GM03348 (cell line): Measurements from ENCODE around the gene UCP3.
A peak's percentile ranks its signal among the peaks of the same experiment; 100 is the strongest.

Experiments used
- DNase-seq: peaks from one replicate; pipeline ENCODE4 v3.0.0; 2012; ENCODE audit warnings: low spot score

Gene UCP3

DNA sequence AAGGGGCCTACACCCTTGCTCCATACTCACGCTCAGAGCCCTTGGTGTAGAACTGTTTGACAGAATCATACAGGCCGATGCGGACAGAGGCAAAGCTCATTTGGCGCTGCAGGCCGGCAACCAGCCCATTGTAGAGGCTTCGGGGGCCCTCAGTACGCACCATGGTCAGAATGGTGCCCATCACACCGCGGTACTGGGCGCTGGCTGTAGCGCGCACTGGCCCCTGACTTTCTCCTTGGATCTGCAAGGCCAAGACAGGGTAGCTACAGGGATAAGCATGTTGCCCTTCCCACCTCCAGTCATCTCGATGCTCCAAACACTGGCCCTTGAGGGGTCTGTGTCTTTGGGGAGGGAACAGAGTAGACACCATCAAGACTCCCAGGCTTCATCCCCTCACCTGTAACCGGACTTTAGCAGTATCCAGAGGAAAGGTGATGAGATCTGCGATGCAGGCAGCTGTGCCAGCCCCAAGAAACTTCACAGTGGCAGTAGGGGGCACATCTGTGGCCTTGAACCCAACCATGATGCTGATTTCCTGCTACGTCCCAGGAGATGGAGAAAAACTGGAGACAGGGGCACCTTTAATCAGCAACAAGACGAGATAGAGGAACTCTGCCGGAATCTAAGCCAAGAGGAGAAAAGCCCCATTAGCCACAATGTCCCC lies 30.9 kb downstream of the UCP3 start:
- no peak for DNase-seq

DNA sequence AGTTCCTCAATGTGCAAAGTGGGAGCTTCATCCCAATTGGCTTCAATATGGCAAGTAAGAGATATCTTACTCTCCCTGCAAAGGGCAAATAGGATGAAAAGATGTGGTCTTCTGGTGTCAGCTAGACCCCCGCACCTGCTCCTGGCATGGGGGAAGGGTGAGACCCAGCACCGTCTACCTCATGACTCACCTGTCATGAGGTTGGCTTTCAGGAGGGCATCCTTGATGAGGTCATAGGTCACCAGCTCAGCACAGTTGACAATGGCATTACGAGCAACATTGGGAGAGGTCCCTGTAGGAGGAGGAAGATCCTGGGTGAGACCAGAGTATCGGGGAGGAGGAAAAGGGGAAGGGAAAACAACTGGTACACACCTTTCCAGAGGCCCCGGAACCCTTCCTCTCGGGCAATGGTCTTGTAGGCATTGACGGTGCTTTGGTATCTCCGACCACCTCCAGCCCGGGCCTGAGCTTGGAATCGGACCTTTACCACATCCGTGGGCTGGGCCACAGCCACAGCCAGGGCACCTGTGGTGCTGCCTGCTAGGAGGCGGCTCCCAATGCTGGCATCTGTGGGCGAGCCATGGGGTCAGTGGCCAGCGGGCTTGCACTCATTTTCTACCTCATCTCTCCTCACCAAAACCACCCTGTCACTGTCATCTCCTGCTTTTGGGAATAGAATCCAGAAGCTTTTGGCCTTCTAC lies 32.3 kb downstream of the UCP3 start:
- DNase-seq: no peak

DNA sequence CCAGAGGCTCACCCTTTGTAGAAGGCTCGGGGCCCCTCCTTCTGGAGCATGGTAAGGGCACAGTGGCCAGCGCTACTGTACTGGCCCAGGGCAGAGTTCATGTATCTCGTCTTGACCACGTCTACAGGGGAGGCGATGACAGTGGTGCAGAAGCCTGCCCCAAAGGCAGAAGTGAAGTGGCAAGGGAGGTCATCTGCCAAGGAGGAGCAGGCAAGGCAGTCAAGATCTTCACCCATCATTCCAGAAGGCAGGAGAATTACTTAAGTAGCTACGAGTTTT lies 33.5 kb downstream of the UCP3 start:
- no peak for DNase-seq

DNA sequence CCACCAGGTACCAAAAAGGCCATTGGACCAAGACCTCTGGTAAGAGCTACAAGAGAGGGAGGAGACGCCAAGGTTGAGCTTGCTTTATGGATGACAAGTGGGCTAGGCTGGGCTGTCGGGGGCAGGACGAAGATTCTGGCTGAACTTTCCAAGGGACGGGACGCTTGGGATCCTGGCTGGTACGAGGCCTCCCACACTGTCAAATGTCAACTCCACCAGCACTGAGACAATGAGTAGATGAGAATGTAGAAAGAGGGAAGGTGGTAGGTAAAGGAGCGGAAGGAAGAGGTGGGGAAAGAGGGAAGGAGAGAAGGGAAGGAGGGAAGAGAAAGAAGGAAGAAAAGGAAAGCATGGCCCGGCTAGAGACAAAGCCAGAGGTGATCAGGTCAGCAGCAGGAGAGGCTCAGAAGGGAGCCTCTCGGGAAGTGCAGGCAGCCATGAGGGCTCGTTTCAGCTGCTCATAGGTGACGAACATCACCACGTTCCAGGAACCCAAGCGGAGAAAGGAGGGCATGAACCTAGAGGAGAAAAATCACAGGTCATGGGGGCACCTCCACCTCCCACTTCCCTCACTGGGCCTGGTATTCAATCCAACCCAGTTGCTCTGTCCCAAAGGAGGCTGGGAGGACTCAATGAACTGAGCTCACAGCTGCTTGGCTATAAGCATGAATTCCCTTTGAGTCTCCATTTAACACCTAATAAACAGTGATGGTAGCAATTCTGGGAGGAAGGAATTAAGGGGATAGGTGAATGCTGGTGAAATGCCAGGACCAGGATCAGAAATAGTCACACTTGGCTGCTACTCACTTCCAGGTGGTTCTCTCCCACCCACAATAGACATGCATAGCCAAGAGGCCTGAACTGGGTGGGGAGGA lies 34.0 kb downstream of the UCP3 start:
- DNase-seq: no peak

DNA sequence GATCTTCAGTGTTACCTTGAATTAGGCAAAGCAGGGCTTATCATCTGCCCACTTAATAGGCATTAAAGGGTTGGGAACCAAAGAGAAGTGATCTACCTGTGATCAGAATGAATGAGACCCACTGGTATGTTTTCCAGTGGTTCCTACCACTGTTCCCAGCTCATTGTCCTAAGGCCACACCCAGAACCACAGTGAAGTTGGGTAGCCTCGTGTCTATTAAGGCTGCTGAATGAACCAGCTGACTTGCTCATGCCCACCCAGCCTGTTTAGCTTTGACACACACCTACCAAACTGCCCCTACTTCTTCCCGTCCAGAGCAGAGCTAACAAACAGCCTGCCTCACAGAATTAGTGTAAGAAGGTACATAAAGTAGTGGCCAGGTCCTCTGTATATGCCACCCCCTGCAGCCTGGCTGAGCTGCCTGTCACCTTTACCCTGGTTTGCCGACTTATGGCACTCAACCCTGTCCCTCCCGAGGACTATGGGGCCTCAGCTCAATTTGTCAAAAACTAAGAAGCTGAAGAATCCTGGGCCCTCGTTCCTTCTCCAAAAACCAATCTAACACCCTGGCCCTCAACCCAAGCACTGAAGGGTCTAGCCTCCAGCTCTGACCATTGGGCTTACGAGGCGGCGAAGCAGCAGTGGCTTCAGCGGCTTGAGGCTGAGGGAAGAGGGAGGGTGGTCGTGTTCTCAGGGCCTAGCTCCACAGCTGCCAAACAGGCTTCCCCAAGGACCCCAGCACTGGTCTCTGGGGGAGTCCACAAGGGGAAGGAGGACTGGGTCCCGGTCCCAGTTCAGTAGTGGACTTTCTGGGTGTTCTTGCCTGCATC lies 36.0 kb downstream of the UCP3 start:
- DNase-seq: no peak

DNA sequence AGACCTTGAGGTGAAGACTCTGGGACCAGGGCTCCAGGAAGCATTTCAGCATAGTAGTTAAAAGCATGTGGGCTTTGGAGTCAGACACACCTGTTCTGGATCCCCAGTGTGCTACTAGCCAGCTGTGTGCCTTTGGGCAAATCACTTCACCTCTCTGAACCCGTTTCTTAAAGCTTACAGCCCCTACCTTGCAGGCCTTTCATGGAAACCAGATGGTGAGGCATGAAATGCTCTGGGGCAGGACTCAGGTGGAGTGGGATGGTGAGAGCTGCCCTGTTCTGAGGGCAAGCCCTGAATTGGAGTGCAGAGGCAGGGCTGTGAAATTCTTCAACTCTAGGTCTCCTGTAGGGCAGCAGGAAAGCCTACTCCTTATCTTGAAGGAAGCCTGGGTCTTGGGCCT lies 36.7 kb downstream of the UCP3 start:
- no peak for DNase-seq

DNA sequence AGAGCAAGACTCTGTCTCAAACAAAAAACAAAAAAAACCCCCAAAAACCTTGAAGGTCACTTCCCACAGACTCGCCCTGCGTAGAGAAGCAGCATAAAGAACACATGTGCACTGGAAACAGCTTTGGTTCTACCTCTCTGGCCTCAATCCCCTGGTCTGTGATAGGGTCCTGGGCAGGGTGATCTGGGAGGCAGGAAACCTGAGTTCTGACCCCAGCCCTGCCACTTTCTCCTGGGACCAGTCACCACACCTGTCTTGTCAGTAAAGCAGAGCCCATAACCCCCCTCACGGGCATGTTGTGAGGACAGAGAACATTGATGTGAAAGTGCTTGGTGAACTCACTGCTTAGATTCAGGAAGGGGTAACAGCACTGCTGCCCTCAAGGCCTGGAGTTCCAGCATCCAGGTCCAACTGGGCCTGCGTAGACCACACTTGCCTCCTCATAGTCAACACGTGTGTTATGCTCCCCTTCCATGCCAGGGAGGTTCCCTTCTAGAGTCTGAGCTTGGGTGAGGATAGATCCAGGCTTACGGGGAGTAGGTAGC lies 37.6 kb downstream of the UCP3 start:
- DNase-seq: no peak

DNA sequence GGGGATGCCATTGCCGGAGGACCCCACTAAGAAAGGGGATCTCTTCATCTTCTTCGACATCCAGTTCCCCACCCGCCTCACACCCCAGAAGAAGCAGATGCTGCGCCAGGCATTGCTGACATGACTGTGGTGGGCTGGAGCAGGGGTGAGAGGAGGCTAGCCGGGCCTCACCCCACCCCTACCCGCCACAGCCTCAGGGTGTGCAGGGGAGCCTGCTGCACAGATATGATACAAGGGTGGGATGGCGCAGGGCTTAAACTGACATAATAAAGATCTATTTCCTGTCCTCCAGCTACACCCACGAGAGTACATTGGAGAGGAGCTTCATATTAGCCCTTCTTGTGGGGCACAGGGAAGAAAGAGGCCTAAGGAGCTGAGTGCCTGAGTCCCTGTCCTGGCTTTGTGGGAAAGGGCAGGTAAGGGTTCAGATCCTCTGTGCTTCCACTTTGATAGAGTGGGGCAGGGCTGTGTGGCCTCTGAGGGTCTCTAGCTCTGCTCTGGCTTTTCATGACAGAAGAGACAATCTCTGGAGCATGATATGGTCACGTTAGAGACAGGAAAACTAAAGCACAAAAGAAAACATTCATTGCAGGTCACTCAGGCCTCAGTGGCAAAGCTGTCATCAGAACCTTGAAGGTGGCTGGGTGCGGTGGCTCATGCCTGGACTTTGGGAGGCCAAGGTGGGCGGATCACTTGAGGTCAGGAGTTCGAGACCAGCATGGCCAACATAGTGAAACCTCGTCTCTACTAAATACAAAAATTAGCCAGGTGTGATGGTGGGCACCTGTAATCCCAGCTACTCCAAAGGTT lies 38.7 kb downstream of the UCP3 start:
- DNase-seq: no peak

DNA sequence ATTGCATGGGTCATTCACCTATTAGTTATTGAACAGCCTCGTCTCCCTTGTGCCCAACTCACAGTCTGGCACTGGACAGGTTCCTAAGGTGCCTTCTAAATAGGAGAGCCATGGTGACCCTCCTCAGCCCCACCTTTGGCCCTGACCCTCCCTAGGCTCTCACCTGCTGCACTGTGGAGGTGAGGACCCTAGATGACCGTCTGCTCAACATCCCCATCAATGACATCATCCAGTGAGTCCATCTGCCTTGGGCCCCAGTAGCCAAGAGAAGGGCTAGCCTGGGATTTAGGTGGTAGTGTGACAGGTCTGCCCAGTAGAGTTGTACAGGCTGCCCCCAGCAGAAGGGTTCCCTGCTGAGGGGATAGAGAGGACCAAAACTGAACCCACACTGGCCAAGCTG lies 39.8 kb downstream of the UCP3 start:
- no peak for DNase-seq

DNA sequence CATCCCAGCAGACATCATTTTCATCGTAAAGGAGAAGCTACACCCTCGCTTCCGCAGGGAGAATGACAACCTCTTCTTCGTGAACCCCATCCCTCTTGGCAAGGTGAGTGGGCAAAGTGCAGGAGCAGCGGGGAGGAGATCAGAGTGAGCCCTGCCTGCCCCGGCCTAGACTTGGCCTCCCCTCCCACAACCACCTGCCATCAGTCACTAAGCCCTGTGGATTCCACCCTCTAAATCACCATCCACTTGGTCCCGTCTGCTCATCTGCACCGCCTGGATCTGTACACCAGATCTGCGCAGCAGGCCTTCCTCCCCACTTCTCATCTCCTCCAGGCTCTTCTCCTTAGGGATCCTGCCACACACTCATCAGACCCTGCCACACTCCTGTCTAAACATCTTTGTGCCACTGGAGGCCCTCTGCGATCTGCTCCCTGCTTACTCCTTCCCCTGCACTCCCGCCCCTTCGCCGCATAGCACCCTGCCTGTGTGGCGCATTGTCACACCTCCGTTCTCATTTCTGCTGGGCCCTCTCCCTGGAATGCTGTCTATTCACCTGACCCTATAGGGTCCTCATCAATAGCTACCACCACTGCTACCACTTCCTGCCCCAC lies 40.4 kb downstream of the UCP3 start:
- DNase-seq: no peak

DNA sequence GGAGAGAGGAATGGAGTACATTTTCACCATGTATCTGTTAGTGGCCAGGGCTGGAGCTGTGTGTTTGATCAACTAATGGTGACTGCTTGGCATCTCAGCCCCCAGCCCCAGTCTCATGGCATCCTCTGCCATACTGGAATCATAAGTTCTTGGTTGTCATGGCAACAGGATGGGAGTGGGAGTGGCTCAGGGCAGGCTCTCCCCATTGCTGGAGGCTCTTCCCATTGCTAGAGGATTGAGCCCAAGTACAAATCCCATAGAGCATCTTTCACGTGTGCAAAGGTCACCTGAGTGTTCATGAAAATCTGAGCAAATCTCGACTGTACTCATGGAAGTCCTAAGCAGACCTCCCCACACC lies 43.1 kb downstream of the UCP3 start:
- DNase-seq: no peak

DNA sequence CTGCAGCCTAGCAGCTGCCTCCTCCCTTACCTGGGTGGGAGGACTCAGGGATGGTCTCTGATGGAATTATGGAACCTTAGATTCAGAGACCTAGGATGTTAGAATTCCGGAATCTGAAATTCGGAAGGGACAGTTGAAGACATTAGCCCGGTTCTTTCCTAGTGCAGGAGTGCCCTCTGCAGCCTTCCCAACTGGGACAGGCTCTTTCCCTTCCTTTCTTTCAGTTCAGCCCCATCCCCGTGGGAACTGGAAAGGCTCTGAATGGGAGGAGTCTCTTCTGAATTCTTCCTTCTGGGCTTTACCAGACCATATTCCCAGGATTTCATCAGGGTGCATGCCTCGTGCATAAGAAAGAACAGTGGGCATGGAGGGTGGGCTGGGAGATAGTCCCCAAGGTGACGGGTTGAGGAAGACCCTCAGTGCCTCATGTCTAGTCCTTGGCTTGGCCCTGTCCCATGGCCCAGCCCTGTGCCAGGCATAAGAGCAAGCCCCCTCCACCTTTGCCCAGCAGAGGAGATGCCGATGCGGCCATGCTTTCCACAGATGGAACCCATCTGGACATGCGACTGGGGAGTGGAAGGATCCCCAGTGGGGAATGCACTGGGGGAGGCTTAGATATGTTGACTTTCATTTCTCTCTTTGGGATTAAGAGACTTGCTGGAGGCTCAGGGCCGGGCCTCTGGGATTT lies 43.7 kb downstream of the UCP3 start:
- DNase-seq: peak; percentile 55

DNA sequence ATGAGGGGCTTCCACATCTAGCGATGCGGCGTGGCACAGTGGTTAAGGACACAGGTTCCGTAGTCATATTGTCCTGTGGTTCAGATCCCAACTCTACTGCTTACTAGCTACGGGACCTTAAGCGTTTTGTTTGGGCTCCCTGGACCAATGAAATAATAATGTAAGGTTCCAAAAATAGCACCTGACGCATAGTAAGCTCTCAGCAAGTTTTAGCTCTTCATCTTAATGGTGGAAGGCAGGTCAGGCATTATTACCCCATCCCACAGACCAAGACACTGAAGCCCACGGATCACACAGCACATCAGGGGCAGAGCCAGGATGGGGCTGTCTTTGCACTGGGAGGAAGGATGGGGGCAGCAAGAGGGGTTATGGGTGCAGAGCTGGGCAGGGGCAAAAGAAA lies 45.0 kb downstream of the UCP3 start:
- DNase-seq: no peak

DNA sequence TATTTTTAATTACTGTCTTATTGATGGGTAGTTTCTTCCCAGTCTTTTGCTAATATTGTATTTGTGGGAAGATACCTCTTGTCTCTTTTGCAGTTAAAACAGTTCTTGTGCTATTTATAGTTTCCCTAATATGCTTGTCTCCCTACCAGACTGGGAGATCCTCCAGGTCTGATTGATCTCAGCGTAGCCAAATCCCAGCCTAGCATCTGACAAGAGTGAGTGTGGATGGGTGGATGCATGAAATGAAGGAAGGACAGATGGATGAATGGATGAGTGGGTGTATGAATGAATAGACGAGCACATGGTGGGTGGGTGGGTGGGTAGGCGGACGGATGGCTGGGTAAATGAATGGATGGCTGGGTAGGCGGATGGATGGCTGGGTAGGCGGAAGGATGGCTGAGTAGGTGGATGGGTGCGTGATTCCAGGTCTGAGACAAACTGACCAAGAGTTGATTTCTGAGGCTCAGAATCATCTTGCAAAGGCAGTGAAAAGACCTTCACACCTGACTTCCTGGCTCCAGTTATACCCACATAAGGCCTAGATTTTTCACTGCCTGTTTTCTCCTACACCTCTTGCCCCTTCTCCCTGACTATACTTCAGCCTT lies 46.7 kb downstream of the UCP3 start:
- DNase-seq: no peak

DNA sequence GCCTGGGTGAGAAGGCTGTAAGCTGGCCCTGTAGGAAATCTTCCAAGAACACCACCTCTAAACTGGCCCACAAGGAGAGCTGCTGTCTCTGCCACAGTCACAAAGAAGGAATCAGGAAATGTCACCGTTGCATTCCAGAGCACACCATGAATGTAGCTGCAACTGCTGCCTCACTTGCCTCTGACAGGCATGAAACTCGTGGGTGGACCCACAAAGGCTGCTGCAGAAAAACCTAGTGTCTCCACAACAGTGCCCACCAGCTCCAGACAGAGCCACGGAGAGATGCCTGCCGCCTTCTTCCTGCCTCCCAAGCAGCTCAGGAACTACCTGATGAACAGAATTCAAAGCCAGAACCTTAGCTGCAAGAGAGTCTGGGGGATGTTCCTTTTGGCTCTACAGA lies 47.6 kb downstream of the UCP3 start:
- peak; percentile 43 for DNase-seq

DNA sequence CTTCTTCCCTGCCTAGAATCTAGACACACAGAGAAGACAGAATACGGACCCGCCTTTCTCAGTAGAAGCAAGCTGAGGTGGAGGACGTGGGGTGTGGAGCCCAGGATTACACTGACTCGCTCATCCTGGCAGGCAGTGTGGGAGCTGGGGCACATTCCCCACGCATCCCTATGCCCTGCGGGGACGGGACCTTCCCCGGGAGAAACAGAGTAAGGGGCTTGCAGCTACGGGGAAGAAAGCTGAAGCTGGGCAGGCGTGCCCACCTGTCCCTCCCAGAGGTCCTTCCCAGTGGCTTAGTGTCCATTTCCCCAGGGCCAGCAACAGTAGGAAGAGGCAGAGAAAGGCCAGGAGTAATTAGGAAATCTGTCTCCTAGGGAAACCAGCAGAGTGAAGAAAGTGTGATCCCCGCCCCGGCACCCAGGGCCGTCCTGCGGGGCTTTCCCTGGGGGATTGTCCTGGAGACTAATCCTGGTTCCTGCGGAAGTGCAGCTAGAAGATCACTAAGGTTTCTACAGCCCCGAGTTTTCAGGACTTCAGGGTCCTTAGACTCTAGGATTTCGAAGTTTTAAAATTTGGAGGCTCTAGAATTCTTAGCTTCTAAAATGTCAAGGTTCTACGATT lies 50.3 kb downstream of the UCP3 start:
- no peak for DNase-seq

DNA sequence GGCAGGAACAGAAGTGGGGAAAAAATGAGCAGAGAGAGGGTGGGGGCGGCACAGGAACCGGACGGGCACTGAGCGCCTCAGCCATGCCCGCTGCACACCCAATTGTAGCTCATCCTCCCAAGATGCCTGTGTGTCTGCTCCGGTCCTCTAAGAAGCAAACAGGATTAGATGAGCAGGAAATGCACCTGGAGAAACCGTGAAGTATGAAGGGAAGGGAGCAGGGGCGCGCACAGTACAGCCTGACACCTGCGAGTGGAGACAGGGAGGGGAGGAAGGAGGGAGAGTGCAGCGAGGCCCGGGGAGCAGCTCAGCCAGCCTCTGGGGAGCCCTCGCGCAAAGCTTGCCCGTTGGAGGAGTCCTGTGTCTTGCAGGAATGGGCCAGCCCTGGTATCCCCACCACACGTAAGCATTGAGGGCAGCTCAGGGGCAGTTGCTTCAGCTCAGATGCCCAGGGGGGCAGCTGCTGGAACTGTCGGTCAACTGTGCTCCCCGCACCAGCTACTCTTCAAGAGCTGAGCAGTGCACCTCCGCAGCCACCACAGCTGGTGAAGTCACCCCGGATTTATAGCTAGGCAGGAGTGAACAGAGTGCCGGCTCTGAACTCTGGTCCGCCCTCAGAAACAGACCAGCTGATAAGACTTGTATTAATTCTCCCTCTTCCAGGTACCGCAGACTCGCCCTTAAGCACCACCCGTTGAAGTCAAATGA lies 51.1 kb downstream of the UCP3 start:
- no peak for DNase-seq

DNA sequence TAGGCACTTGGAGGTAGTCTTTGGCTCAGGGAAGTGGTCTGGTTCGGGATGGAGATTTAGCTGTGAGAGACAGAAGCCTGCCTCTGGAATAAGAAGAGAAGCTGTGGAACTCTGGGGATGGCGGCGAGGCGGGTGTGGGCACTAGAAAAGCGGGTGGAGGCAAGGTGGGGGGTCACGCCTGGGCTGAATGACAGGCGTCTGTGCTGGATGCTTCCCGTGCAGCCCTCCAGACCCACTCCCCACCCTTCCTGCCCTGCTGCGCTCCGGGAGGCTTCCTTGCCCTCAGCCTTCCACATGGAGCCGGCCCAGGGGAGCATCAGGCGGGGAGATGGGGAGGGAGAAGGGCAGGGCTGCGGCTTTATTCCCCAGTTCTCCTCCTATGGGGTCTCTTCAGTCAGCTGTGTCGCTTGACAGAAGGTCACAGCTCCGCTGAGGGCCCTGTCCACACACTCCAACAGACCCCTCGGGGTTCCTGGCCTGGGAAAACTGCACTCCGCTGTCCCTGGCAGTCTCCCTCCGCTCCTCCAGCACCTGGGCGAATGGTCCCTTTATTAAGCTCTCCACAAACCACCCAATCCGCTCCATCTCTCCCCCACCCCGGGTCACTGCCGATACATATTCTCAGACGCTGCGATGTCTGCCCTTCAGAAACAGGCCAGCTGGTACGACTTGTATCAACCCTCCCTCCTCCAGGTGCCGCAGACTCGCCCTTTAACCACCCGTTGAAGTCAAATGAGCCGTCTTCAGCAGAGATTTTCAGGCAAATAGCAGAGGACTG lies 51.8 kb downstream of the UCP3 start:
- no peak for DNase-seq
